D341Med (cell line): ENCODE measurements around the gene MFSD6L.
"Not testable (repeated sequence)": the region's sequence is repeated elsewhere in the genome, so short reads cannot be mapped to it uniquely, and the experiment has no call there.

Experiments
- DNase-seq: peaks from one replicate; pipeline ENCODE4 v3.0.0; 2012; ENCODE audit warnings: low spot score

The MFSD6L gene

DNA sequence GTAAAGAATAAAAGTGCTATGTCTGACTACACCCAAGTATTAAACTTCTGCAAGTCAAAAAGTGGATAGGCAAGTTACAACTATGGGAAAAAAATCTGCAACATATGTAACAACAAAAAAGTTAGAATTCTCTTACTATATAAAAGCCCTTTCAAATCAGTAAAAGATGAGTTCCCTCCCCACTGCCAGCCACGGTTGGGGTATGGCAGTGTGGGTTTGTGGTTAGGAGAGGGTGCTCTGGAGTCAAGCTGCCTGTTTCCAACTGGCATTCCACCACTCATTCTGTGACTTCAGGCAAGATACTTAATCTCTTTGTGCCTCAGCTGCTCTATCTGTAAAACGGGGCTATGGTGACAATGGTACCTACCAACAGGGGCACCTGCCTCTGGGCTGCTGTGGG lies 26.6 kb upstream of the MFSD6L start:
- DNase-seq: no peak

GRCh38 chr17:8823279-8823678 lies 24.1 kb upstream of the MFSD6L start:
- DNase-seq: no peak

DNA sequence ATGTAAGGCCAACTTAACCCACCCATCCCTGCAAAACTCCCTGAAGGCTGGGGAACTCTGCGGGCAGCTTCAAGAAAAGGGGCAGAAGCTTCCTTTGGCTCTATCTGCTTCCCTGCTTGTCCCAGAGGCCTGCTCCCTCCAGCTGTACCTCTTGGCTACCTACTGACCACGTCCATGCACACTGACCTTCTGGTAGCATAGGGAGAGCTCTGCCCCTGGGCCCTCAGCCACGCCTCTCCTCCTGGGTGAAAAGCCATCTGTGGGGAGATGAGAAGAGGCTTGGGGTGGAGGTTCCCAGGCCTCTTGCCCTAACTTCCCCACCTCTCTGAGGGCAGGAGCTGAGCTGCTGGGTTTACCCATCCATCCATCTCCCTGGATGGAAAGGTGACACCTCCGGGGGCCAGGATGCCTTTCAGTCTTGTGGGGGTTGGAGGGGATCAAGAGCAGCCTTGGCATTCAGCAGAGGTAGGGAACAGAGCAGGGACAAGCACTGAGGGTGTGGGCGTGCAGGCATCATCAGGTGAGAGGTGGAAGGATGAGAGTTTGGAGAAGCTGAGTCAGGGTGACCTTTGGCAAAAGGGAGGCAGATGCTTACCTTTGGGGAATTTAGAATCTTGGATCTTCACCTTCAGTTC lies 23.4 kb upstream of the MFSD6L start:
- no peak for DNase-seq

DNA sequence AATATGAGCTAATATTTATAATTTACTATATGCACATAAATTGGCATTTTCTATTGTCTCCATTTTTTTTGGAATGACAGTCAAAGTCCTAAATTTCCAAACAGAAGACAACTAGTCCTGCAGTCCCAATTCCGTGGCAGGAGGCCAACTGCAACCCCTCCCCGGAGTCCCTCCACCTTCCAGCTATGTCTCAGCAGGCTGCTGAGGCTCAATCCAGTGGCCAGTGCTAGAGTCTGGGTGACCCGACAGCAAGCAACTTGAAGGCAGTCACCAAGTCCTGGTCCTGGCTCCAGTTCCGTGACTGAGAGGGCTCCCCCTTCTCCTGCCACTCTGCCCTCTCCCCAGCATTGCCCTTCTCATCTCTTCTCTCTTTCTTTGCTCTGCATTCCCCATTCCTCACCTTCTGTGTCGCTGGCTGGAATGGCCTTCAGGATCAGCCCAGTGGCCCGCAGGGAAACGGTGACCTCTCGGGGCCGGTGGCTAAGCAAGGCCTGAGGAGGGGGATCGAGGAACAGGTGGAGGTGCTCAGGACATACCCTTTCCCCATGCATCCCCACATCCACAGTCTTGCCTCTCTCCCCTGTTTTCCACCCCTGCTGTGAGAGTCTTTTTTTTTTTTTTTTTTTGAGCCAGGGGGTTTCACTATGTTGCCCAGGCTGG lies 22.4 kb upstream of the MFSD6L start:
- no peak for DNase-seq

DNA sequence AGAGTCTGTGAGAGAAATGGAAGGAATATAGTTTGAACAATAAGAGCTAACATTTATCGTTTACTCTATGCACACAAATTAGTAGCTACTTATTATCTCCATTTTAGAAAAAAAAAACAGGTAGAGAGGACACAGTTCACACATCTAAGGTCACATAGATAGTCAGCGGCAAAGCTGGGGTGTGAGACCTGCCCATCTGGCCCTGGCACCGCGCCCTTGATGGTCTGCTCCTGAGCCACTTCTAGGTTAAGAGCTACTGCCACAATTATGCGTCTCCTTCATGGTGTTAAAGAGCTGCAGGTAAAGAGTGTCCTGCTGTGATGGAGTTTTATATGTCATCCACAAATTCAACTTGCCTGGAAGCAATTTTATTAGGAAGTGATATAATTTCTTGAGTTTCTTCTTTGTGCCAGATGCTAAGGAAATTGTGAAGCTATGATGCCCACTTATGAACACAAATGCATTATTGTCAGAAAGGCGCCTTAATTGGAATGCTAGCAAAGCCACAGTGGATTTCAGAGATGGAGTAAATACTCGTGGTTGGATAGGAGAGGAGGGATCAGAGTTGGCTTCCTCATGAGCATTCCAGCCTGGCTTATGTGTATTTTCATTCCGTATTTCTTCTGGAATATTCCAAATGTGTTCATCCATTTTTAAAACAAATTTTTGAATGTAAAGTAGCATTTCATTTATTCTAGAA lies 21.3 kb upstream of the MFSD6L start:
- DNase-seq: no peak

DNA sequence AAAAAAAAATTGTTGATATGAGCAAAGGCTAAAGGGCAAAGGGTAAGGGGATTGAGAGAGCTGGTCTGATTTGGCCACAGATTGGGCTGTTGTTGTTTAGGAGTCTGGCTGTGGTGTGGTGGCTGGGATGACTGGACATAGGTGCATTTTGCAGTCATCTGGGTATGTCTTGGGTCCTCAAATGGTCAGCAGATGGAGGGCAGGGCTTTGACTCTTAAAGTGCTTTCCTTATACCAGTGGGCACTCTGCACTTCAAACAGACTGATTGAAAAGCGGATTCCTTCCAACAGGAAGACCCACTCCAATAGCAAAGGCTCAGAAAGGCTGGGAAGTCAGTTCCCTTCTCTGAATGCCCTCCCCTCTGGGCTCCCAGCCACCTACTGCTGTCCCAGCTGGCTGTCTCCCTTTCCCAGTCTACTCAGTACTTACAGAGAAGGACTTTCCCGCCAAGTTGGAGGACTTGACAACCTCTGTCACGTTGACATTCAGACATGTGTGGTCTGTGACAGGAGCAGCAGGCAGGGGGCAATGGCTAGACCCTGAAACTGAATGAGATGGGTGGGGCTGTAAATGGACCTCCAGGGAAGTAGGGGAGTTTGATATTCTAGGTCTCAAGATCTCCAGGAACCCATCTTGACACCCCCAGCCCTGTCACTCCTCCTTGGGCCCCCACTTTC lies 19.6 kb upstream of the MFSD6L start:
- DNase-seq: no peak

- DNase-seq: no peak
Observed at GRCh38 chr17:8818047-8818446, 18.9 kb upstream of the MFSD6L start.

GRCh38 chr17:8806926-8807550 lies 7.9 kb upstream of the MFSD6L start:
- DNase-seq: no peak

DNA sequence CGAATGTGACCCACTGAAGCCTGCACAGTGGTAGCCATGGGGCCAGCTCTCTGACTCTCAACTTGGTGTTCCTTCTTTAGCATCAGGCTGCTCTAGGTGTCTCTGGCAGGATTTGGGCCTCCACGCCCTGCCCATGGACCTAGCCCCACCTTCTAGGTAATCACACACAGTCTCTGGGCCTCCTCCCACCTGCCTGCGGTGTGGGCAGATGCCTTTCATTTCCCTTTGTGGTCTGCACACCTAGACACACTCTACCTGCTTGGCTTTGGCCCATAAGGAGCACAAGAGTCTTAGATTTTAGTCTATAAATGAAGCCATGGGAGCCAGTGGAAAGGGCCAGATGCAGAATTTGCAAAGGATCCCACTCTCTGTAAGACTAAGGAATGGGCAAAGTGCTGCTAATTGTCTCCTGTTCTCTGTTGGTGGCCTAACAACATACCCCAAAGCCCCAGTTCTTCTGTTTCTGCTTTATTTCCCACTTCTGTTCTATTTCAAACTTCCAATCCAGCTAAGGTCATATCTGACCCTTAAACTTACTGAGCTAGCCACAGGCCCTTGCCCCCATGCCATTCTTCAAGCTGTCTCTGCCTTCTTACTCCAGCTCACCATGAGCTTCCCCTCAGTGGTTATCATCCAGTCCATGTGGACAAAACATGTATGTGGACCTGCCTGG lies 7.2 kb upstream of the MFSD6L start:
- no peak for DNase-seq

DNA sequence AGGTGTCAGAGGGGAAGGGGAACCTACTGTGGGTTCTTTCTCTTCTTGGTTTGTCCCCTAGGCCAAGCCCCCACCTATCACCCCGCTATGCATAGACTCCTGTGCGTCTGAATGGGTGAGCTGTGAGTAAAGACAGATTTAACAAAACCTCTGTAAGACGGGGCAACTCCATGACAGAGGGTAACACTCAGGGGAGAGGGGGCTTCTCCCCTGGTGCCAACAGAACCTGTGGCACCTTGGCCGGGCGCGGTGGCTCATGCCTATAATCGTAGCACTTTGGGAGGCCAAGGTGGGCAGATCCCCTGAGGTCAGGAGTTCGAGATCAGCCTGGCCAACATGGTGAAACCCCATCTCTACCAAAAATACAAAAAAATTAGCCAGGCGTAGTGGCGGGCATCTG lies 6.2 kb upstream of the MFSD6L start:
- not testable (repeated sequence) for DNase-seq

DNA sequence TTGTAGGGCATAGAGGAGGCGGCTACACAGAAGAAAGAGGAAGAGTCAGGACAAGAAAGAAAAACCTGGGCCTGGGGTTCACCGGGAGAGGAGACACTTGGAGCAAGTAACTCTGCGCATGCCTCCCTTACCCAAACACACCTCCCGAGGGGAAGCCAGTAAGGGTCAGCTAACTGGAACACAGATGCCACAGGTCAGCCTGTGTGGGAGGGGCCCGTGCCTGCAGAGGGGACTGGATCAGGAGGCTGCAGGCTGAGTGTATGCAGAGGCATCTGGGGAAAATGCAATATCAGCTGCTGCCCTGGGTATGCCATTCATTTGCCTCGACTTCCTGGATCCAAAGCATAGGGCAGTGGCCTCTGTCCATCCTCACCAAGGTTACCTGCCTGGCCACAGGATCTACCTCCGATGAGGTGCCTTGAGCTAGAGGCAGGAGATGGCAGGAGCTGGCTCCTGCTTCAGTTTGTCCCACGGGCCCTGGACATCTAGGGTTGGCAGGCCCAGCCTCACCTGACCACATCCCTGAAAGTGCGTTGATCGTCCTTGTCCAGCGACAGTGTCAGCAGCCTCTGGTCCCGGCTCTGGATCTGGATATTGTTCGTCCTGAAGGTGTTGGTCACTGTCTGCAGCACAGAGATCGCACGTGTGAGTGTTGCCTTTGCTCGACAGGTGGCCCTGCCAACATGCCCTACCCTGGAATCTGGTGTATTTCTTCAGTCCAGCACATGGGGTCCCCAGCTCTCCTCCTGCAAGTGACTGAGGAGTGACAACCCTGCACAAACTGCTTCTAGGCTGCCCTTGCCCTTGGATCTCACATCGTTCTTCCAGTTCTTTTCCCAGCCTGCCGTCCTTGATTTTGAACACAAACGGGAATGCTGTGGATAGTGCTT lies 4.6 kb upstream of the MFSD6L start:
- no peak for DNase-seq

DNA sequence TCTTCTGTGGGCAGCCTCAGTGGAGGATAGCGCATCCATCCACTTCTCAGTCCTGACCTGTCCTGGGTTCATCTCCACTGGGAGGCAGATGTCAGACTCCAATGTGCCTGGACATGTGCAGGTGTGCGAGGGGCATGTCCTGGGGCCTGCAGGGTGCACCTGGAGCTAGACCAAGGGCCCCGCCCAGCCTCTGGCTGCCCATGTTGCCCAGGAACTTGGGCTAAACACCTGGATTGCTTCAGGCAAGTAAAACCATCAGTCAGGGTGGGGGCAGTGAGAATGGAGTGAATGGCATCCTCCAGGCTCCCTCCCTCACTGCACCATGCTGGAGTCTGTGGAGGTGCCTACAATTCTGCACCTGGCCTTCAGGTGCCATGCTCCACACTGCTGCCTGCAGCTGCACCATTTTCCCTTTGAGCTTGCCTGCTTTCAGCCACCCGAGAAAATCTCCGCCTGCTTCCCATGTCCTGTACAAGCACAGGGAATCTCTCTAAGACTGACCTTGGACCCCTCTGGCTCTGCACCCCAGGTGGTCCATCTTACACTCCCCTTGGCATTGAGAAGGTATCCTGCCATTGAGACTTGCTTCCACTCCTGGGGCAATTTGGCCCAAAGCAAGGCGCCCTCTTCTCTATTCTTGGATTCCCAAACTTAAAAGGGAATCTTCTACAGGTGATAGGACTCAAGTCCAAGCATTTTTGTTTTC lies 2.1 kb upstream of the MFSD6L start:
- DNase-seq: no peak

- no peak for DNase-seq
Observed at GRCh38 chr17:8800656-8801055, 1.5 kb upstream of the MFSD6L start.

- no peak for DNase-seq
Observed at GRCh38 chr17:8799570-8800212, 526 bp upstream of the MFSD6L start.

DNA sequence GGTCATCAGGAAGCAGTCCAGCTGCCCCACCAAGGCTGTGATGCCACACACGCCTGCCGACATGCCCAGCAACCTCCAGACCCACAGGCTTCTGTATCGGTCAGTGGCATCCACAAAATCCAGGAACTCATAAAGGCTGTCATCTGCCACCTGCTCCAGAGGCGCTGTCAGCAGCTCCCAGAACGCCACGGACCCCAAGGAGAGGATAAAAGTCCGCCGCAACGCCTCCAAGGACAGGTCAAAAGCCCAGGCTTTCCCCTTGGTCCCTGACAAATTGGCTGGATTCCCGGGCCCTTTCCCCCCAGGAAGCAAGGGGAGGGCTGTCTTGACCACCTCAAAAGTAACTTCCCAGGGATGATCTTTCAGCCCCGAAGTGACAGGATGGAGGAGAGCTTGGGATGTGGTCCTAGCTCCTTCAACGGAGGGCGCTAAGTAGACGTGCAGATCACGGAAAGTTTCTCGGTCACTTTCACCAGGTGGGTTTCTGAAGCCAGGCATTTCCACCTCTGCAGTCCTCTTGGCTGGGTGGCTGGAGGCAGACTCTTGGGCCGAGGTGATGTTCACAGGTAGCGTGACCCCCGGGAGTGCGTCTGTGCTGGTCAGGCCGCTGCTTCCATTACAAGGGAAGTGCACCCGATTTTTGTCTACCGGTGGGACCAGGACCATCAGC lies 854 bp downstream of the MFSD6L start:
- no peak for DNase-seq

DNA sequence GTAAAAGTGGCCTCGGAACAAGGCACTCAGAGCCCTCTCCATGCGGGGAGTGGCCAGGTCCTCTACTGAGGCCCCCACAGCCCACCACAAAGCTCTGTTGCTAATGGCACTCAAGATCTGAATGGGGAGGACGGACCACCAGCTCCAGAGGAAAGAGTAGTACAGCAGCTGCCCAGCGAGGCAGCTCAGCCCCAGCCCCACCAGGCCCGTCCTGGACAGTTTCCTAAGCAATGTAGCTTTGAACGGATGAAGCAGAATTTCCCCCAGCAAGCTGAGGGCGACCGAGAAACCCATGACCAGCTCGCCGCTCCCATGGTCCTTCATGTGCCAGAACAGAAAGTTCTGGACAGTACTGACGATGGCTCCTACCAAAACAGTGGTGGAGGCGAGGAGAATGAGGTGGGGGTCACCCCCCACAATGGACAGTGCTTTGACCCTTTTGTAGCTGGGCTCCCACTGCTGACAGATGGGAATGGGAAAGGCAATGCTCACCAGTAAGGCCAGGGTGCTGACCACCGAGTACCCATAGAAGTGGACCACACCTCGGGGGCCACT lies 1.5 kb downstream of the MFSD6L start:
- DNase-seq: no peak

- DNase-seq: no peak
Observed at GRCh38 chr17:8794636-8795035, 4.5 kb downstream of the MFSD6L start.

GRCh38 chr17:8793649-8794048 lies 5.5 kb downstream of the MFSD6L start:
- DNase-seq: no peak

GRCh38 chr17:8792646-8793045 lies 6.5 kb downstream of the MFSD6L start:
- DNase-seq: no peak
